Peyer's patch (tissue), 4 donors: ENCODE results near the gene HFM1.

Source experiments
- CTCF ChIP-seq, 6 experiments: fragments of 450-650 bp in 4 of 6; fragments of 200-600 bp in 2 of 6; sonication (generic) in 1 of 6; IDR thresholded peaks; one replicate each; pipeline ENCODE4 v1.5.1; 2017 to 2019; ENCODE audit warnings: antibody characterized with exemption in 6 of 6, mild to moderate bottlenecking in 3 of 6, moderate library complexity in 1 of 6
- POLR2A ChIP-seq, 2 donors: fragments of 450-650 bp; IDR thresholded peaks; one replicate each; pipeline ENCODE4 v1.5.1; 2017; ENCODE audit warnings: antibody characterized with exemption in 2 of 2, mild to moderate bottlenecking in 2 of 2, moderate library complexity in 2 of 2

GRCh38 chr1:91397605-91398004 is 7.0 kb downstream of the HFM1 start:
- TF ChIP-seq CTCF (IDR thresholded peaks at IDR 0.05) (no peak), POLR2A (IDR thresholded peaks at IDR 0.05) (no peak)
